HG02678 (cell line): ENCODE measurements around the gene TUBB2A.
"Not testable (repeated sequence)": the region's sequence is repeated elsewhere in the genome, so short reads cannot be mapped to it uniquely, and the experiment has no call there.

Experiments used
- ATAC-seq: cut with Tn5 transposase; IDR thresholded peaks from one replicate; pipeline ENCODE4 v1.9.1; 2021; ENCODE audit warnings: mild to moderate bottlenecking, moderate library complexity; ENCODE audit not compliant: unreplicated experiment

Gene TUBB2A

DNA sequence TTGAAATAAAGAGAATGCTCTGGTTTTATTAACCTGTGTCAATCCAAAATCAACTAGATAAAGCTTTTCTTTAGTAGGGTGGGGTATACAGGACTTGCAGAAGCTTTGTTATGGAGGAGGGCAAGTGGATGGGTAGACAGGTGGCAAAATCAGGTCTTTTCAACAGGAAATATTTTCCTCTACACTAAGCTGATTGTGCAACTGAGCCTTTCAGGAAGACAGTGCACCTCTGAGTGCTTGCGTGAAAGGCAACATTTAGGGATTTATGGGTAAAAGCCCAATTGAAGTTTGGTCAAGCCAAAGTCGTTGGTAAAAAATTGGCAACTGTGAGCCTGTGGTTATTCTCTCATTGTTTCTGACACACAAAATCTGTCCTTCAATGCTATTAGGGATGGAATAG is 23.8 kb upstream of the TUBB2A start:
- no peak for ATAC-seq

DNA sequence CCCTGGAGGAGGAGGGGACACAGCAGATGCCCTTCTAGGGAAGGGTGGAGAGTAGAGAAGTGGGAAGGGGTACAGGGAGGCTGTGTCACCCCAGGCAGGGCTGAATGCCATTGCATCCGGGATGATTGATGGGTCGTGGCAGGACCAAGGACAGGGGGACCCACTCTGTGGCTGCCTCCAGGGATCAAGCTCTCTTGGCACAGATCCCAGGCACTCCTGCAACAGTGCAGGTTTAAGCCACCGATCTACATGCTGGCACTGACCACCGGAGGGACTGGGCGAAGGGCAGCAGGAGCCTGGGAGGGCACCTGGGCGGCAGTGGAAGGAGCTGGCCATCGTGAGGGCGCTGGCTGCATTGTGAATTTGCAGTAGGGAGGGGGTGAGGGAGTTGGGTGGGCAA is 22.6 kb upstream of the TUBB2A start:
- not testable (repeated sequence) for ATAC-seq

DNA sequence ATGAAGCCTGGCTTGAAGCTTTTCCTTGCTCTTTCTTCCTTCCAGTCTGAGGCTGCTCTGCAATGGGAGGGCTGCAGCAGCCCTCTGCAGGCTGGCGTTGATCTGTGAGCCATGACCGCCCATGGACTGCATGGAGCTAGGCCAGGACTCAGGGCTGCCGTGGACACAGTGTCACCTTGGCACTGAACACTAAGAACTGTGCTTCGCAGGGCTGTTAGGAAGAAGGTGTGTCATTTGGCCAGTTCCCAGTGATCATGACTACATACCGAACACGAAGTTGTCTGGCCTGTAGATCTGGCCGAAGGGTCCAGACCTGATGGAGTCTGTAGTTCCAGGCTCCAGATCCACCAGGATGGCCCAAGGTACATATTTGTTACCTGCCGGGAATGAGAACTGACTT is 21.3 kb upstream of the TUBB2A start:
- ATAC-seq, result not testable (repeated sequence)

DNA sequence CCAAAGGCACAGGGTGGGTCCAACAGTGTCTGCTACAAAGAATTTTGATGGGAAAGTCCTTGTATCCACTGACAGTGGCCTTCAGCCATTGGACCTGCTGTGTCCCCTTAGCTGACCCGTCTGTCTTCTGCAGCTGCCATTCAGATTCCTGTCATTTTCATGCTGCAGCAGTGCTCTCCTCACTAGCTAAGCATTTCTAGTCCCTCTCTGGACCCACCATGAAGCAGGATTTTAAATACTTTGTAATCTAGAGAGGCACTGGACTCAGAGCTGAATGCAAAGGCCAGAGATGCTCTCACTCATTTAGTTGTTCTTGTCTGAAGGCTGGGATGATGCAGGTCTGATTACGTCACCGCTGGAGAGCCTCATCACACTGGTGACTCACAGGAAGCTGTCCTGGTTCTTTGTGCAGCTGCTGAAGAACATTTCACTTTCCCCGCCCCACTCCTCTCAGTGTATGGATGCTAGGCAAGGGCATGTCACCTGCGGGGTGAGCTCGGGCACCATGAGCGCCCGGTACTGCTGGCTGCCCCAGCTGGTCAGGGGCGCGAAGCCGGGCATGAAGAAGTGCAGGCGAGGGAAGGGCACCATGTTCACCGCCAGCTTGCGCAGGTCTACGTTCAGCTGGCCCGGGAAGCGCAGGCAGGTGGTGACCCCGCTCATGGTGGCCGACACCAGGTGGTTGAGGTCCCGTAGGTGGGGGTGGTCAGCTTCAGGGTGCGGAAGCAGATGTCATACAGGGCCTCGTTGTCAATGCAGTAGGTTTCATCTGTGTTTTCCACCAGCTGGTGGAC is 19.4 kb upstream of the TUBB2A start:
- no peak for ATAC-seq

DNA sequence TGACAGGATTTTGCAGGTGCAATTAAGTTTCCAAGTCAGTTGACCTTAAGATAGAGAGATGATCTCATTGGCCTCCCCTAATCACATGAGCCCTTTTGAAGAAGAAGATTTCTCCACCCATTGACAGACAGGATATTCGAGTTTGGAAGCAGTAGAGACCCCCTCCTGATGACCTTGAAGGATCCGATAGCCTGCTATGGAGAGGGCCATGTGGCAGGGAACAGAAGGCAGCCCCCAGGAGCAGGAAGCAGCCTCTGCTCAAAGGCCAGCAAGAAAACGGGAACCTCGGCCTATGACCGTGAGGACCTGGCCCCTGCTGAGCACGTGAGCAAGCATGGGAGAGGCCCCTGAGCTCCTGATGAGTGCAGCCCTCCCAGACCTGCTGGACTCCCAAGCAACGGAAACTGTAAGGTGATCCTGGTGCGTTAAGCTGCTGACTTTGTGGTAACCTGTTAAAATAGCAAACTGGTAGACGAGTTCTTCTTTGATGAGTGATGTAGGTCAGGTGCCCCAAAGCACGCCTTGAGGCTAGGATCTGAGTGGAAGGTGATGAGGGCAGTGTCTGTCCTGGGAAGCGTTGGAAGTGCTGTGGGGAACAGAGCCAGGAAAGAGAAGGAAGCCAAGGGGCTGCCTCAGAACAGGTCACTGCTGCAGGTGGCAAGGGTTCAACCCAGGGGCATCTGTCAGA is 18.5 kb upstream of the TUBB2A start:
- ATAC-seq, result no peak

DNA sequence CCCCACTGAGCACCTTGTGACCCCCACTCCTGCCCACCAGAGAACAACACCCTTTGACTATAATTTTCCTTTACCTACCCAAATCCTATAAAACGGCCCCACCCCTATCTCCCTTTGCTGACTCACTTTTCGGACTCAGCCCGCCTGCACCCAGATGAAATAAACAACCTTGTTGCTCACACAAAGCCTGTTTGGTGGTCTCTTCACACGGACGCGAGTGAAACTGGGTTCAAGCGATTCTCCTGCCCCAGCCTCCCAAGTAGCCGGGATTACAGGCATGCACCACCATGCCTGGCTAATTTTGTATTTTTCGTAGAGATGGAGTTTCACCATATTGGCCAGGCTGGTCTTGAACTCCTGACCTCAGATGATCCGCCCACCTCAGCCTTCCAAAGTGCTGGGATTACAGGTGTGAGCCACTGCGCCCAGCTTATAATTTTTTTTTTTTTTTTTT is 16.3 kb upstream of the TUBB2A start:
- not testable (repeated sequence) for ATAC-seq

DNA sequence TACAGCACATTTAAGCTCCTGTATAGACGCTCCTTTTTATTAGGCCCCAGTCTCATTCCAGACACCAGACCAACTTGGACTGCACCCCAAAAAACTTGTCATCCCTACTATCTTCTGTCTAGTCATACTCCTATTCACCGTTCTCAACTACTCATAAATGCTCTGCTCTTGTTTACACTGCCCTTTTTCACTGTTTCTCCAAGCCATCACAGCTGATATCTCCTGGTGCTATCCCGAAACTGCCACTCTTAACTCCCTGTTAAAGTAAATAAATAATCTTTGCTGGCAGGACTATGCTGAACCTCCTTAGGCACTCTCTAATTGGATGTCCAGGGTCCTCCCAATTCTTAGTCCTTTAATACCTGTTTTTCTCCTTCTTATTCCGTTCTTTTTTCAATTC is 15.4 kb upstream of the TUBB2A start:
- not testable (repeated sequence) for ATAC-seq

DNA sequence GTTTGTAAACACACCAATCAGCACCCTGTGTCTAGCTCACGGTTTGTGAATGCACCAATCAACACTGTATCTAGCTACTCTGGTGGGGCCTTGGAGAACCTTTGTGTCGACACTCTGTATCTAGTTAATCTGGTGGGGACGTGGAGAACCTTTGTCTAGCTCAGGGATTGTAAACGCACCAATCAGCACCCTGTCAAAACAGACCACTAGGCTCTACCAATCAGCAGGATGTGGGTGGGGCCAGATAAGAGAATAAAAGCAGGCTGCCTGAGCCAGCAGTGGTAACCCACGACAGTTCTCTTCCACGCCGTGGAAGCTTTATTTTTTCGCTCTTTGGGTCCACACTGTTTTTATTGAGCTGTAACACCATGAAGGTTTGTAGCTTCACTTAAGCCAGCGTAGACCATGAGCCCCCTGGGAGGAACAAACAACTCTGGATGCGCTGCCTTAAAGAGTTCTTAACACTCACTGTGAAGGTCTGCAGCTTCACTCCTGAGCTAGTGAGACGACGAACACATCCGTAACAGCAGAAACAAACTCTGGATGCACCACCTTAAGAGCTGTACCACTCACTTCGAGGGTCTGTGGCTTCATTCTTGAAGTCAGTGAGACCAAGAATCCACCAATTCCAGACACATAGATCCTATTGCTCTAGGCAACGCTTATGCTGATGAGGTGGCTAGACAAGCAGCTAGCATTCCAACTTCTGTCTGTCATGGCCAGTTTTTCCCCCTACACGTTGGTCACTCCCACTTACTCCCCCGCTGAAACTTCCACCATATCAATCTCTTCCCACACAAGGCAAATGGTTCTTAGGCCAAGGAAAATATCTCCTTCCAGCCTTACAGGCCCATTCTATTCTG is 14.2 kb upstream of the TUBB2A start:
- not testable (repeated sequence) for ATAC-seq

DNA sequence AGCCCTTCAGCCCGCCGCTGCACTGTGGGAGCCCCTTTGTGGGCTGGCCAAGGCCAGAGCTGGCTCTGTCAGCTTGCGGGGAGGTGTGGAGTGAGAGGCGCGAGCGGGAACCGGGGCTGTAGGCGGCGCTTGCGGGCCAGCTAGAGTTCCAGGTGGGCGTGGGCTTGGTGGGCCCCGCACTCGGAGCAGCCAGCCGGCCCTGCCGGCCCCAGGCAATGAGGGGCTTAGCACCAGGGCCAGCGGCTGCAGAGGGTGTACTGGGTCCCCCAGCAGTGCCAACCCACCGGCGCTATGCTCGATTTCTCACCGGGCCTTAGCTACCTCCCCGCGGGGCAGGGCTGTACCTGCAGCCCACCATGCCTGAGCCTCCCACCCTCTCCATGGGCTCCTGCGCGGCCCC is 13.3 kb upstream of the TUBB2A start:
- not testable (repeated sequence) for ATAC-seq

DNA sequence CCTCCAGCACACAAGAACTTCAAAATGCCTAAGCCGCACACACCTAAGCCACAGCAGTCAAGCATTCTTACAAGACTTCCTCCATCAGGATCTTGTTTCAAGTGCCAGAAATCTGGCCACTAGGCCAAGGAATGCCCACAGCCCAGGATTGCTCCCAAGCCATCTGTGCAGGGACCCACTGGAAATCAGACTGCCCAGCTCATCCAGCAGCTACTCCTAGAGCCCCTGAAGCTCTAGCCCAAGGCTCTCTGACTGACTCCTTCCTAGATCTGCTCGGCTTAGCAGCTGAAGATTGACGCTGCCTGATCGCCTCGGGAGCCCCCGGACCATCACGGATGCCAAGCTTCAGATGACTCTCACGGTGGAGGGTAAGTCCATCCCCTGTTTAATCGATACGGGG is 10.7 kb upstream of the TUBB2A start:
- ATAC-seq, result not testable (repeated sequence)

DNA sequence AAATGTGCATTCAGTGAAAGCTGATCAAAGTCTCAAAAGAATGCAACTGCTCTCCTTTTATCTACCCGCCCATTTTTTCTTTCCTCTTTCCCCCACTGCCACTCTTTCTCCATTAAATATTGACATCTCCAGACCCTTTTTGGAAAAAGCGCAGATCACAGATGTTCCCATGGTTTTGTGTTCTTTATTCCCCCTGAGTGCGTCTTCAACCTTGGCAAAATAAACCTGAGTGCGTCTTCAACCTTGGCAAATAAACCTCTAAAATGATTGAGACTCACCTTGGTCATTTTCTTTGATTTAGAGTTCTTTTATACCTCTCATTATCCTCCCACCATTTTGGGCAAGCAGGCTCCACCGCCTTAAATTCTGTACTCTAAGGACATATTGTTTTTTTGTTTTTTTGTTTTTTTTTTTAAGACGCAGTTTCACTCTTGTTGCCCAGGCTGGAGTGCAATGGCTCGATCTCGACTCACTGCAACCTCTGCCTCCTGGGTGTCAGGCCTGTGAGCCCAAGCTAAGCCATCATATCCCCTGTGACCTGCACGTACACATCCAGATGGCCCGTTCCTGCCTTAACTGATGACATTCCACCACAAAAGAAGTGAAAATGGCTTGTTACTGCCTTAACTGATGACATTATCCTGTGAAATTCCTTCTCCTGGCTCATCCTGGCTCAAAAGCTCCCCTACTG is 9.3 kb upstream of the TUBB2A start:
- not testable (repeated sequence) for ATAC-seq

DNA sequence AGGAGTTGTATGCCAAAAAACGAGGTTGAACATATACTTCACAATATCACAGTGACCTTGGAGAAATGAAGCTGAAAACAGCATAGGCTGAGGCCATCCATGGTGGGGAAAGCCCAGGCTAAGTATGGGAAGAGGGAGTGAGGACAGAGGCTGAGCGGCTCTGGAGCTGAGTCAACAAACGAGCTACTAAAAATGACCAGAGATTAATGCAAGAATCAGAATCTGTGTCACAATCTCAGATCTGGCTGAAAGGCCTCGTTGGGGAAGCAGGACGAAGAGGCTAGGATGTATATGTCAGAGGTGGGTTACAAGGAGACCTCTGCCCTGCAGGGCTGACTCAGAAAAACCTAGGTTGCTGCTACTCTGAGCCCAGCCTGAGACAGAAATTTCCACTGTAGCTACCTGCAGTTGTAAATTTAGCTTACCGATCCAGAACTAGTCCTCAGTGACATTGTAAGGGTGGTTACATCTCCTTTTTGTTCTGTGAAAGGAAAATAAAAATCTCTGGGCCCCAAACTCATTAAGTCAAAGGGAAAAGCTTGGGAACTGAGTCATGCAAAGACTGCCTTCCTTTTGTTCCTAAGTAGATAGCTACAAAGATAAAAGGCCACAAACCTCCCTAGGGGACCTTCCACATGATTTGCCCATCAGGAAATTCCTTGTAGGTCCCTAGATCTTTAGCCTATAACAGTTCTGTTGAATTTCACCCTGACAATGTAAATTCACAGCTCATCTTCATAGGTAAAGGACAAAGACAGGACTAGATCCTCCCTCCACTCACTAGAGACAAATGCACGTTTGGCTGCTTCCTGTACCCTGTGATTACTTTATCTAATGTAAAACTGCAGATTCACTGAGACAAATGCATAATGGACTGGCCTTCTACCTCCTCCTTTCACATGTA is 8.5 kb upstream of the TUBB2A start:
- ATAC-seq, result no peak

DNA sequence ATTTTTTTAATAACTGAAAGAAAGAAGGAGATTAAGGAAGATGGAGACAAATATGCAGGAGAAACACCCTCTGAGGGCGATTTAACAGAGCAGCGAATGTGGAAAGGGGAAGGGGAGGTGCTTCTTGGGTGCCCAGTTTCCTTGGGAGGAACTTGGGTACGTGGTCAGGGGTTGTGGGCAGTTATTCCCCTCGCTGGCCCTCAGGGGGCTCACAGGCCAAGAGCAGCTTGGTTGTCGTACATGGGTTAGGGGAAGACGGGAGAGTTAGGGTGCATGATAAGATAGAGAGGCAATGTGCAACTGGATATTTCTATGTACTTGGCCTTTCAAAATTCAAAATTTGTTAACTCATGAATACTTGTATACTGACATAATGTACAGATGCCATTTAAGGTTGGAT is 7.0 kb upstream of the TUBB2A start:
- no peak for ATAC-seq

DNA sequence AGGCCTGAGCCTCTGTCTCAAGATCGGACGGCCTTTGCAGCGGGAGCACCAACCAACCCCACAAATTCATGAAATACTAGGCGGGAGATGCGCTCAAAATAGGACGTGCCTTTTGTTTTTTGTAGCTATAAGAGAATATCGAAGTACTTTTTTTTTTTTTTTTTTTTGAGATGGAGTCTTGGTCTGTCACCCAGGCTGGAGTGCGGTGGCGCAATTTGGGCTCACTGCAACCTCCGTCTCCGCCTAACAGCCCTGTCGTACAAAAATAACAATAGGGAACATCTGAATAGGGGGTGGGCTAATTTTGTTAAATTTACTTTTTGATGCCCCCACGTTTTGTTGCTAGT is 5.9 kb upstream of the TUBB2A start:
- peak; percentile 21 for ATAC-seq

DNA sequence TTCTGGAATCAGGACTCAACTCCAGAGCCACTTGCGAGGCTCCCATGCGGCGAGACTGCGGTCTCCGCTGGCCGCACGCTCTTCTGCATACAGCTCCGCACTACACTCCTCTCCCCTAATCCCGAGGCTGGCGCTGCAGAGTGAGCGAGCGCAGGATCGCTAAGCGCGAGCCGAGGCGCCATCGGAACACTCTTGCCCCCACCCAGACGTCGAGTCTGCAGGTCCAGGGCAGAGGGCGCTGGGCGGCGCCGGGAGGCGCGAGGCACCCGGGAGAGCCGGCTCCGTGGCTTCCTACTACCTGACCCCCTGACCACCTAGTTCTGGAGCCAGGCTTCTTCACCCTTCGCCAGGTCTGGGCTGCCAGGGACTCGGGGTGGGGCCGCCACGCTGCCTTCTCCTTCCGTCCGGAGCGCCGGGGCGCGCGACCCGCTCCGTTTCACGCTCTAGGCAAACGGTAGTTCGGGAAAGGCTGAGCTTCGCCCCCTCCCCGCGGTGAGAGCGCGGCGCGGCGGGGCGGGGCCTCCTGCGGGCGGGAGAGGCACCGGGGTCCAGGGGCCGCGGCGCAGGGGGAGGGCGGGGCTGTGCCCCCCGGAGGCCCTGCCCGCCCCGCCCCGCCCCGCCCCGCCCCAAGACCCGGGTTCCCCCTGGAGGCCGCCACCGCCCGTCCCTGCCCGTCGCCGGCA is 5.4 kb upstream of the TUBB2A start:
- peak; percentile 70 for ATAC-seq

DNA sequence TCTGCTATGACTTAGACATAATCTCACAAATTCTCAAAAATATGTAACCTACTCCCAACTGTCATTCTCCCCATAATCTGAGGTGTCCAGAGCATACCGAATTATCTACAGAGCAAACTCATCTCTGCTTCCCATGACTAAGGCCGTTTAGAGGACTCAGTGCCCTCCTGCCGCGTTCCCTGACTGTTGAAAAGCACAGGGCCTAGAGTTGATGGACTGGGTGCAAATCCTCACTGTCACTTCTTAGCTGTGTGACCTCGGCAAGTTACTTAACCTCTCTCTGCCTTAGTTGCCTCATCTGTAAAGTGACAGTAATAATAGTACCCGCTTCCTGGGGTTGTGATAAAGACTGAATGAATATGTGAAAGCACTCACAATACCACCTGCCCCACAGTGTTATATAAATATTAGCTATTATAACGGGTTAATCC is 4.7 kb upstream of the TUBB2A start:
- no peak for ATAC-seq

DNA sequence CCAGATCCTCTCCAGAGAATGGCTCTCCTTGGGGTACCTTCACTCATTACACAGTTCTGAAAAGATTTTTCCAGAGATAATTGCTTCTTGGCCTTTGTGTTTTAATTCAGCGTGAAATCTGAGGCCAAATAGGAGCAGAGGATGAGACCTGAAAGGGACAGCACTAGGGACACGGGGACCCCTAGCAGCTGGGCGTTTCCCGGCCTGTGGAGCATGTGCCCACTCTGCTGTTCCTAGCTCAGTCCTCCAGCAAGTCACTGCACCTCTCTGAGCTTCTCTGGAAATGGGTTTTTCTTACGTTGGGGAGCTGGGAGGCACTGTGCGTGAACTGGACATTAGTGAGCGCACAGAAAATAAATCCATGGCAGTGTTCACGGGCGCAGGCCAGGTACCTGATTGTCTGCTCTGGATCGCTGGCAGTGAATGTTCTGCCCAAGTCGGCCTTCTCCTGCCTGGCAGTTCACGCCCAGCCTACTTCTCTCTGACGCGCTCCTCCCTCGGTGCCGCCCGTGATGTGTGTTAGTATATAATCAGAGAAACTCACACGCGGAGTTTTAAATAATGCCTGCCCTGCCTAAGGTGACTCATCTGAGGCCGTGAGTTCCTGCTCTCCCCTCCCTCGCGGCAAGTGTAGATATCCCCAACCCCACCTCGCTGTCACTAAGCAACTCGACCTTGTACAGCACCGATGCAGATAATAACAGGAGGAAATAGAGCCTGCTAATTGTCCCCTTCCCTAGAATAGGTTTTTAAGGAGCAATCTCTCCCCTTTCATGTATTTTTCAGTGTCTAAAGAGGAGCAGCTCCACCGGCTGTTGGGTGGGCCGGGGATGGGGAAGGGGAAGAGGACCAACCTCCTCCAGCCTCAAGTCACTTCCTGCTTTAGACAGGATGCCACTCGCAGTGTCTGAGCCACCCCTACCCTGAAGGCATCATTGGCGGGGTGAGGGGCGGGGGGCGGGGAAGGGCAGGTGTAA is 2.7 kb upstream of the TUBB2A start:
- no peak for ATAC-seq
